HG03045 (cell line): ENCODE measurements around the gene TRIP13.
"Not testable (repeated sequence)": the region's sequence is repeated elsewhere in the genome, so short reads cannot be mapped to it uniquely, and the experiment has no call there.

Experiments
- ATAC-seq: cut with Tn5 transposase; IDR thresholded peaks from one replicate; pipeline ENCODE4 v1.9.1; 2021; ENCODE audit warnings: mild to moderate bottlenecking, moderate library complexity; ENCODE audit not compliant: unreplicated experiment

TRIP13 gene

GRCh38 chr5:916441-917293 lies 24.0 kb downstream of the TRIP13 start:
- no peak for ATAC-seq

- ATAC-seq: not testable (repeated sequence)
Measured at GRCh38 chr5:918717-919116, 26.0 kb downstream of the TRIP13 start.

GRCh38 chr5:919356-920000 lies 26.8 kb downstream of the TRIP13 start:
- ATAC-seq: no peak

GRCh38 chr5:920321-920720 lies 27.6 kb downstream of the TRIP13 start:
- no peak for ATAC-seq

- no peak for ATAC-seq
Measured at GRCh38 chr5:921456-922435, 29.1 kb downstream of the TRIP13 start.

GRCh38 chr5:922436-923280 lies 30.0 kb downstream of the TRIP13 start:
- no peak for ATAC-seq

- ATAC-seq: no peak
Measured at GRCh38 chr5:923281-923873, 30.7 kb downstream of the TRIP13 start.

- ATAC-seq: no peak
Measured at GRCh38 chr5:926417-927171, 33.9 kb downstream of the TRIP13 start.

- no peak for ATAC-seq
Measured at GRCh38 chr5:927172-928015, 34.7 kb downstream of the TRIP13 start.

- ATAC-seq: not testable (repeated sequence)
Measured at GRCh38 chr5:929182-929581, 36.5 kb downstream of the TRIP13 start.

- ATAC-seq: no peak
Measured at GRCh38 chr5:929596-929995, 36.9 kb downstream of the TRIP13 start.

GRCh38 chr5:930866-931265 lies 38.2 kb downstream of the TRIP13 start:
- ATAC-seq: no peak

GRCh38 chr5:931570-932145 lies 39.0 kb downstream of the TRIP13 start:
- no peak for ATAC-seq

GRCh38 chr5:932151-932627 lies 39.5 kb downstream of the TRIP13 start:
- ATAC-seq: no peak

- no peak for ATAC-seq
Measured at GRCh38 chr5:932628-933250, 40.1 kb downstream of the TRIP13 start.

GRCh38 chr5:933251-933861 lies 40.7 kb downstream of the TRIP13 start:
- ATAC-seq: no peak

- ATAC-seq: not testable (repeated sequence)
Measured at GRCh38 chr5:933951-934350, 41.3 kb downstream of the TRIP13 start.
